ENCODE data around the gene CLIC3.
A peak's percentile ranks its signal among the peaks of the same experiment; 100 is the strongest.
"Not testable (repeated sequence)": the region's sequence is repeated elsewhere in the genome, so short reads cannot be mapped to it uniquely, and the experiment has no call there.

CLIC3 gene

GRCh38 chr9:136996361-136997292 lies at the start of gene CLIC3:
TSS of gene CLIC3 (minus strand) at chr9:136996568. CDS start at chr9:136996543, 25 bp downstream.
- DNase-seq = no peak

GRCh38 chr9:137045294-137046087 lies 49.1 kb upstream of the CLIC3 start:
- DNase-seq = no peak

- DNase-seq = peak; percentile 92
Observed at GRCh38 chr9:137044502-137045177, 48.3 kb upstream of the CLIC3 start.

- DNase-seq = no peak
Observed at GRCh38 chr9:137044037-137044436, 47.7 kb upstream of the CLIC3 start.

GRCh38 chr9:137042751-137043727 lies 46.7 kb upstream of the CLIC3 start:
- no peak for DNase-seq

- no peak for DNase-seq
Observed at GRCh38 chr9:137041124-137041523, 44.8 kb upstream of the CLIC3 start.

- DNase-seq = no peak
Observed at GRCh38 chr9:137040568-137040967, 44.2 kb upstream of the CLIC3 start.

GRCh38 chr9:137039611-137040366 lies 43.4 kb upstream of the CLIC3 start:
- no peak for DNase-seq

- no peak for DNase-seq
Observed at GRCh38 chr9:137038916-137039315, 42.5 kb upstream of the CLIC3 start.

GRCh38 chr9:137037483-137037882 lies 41.1 kb upstream of the CLIC3 start:
- no peak for DNase-seq

GRCh38 chr9:137037035-137037434 lies 40.7 kb upstream of the CLIC3 start:
- no peak for DNase-seq

- no peak for DNase-seq
Observed at GRCh38 chr9:137035937-137036336, 39.6 kb upstream of the CLIC3 start.

- DNase-seq = no peak
Observed at GRCh38 chr9:137035507-137035834, 39.1 kb upstream of the CLIC3 start.

- peak; percentile 84 for DNase-seq
Observed at GRCh38 chr9:137034709-137035506, 38.5 kb upstream of the CLIC3 start.

GRCh38 chr9:137034039-137034708 lies 37.8 kb upstream of the CLIC3 start:
- peak; percentile 20 for DNase-seq

- not testable (repeated sequence) for DNase-seq
Observed at GRCh38 chr9:137033481-137033880, 37.1 kb upstream of the CLIC3 start.

GRCh38 chr9:137032858-137033257 lies 36.5 kb upstream of the CLIC3 start:
- no peak for DNase-seq

- no peak for DNase-seq
Observed at GRCh38 chr9:137031904-137032640, 35.7 kb upstream of the CLIC3 start, which contains the start of gene FUT7. TSS of gene FUT7 (minus strand) at chr9:137032088. CDS start at chr9:137031991, 97 bp downstream.

Data from NCI-H2029 (cell line).